ENCODE results near the gene FBXW7. TPM values are rescaled to one million over a fixed set of nuclear protein-coding genes. Genes with fewer than 3 reads are reported as not detected.

FBXW7 gene
- total and polyA plus RNA-seq, 2 of the 8 experiments (the other 6 are each of a cell fraction or from before 2014, with no cell fraction given) = 6.0 to 26.7 TPM

DNA sequence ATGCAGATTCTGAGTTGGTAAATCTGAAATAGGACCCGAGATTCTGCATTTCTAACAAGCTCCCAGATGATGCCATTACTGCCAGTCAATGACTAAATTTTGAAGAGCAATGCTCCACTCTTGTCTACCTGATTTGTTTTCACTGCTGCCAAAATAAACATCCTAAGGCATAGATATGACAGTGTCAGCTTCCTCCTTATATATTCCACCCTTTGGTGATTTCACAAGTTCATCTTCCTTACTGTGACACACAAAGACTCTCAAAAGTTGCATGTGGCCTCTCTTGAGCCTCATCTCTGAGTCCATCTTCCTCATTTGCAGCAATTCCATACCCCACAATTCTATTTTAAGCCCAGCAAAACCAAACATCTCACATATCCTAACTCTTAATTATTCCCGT, 110.9 kb downstream of the FBXW7 start:
- WGBS, 2 experiments (ENCODE audit: extremely low coverage in 1 of 2, insufficient coverage in 1 of 2, insufficient read length in 1 of 2, insufficient replicate concordance in 2 of 2, low coverage in 1 of 2, low lambda C conversion rate in 2 of 2, missing lambda C conversion rate in 1 of 2) = 43% methylated on average over 2 of the region's 2 CpGs; no CpG with 5 or more reads in 1 of the 2 experiments
- H3K23me2 ChIP-seq (ENCODE audit: low read depth, low read length) = no peaks in the 10 kb centered on the region
- H2AFZ ChIP-seq (ENCODE audit: low read length) = no peak overlapping the region
- no peaks in the 10 kb centered on the region for H3K79me1 ChIP-seq (ENCODE audit: low read depth, low read length)
- H2BK120ac ChIP-seq (replicated peaks; ENCODE audit: low read depth, low read length) = no peak overlapping the region
- H3K18ac ChIP-seq (ENCODE audit: extremely low read depth, low read length) = no peak overlapping the region
- H3K4me1 ChIP-seq (replicated peaks in 1 of 4; ENCODE audit: control insufficient read depth in 3 of 4, insufficient read depth in 4 of 4, low read length in 3 of 4) = peaks cover 0 to 9% (median 9%) of the 10 kb centered on the region in 4 experiments; a peak in 3 of 7 replicates
- ChIA-PET POLR2A (ENCODE audit: partially characterized antibody) (no interaction called here), CTCF (ENCODE audit: partially characterized antibody) (interaction anchor here (0.6 to 2.4 kb wide), 6 partner anchors 12 to 136 kb away, joined by 3 to 8 read pairs (median 4); no protein-coding TSS in a partner anchor)
- H3K56ac ChIP-seq (replicated peaks; ENCODE audit: insufficient read length, low read depth, low read length) = no peak overlapping the region
- H3K4me3 ChIP-seq (ENCODE audit: extremely low read depth in 1 of 4, insufficient read depth in 2 of 4, low read depth in 3 of 4, low read length in 4 of 4) = peak overlapping the region in 1 of 4 experiments; percentile 7; a peak in 1 of 8 replicates
- H3K14ac ChIP-seq (ENCODE audit: insufficient read length) = no peak overlapping the region
- H3K36me3 ChIP-seq (ENCODE audit: control insufficient read depth in 2 of 4, insufficient read depth in 4 of 4, low read length in 3 of 4) = no peaks in the 10 kb centered on the region
- no peaks in the 10 kb centered on the region for H4K20me1 ChIP-seq (replicated peaks in 1 of 2; ENCODE audit: control insufficient read depth in 1 of 2, insufficient read depth in 2 of 2, low read length in 2 of 2)
- H3K27me3 ChIP-seq (replicated peaks in 1 of 4; ENCODE audit: control insufficient read depth in 3 of 4, extremely low read depth in 1 of 4, insufficient read depth in 3 of 4, low read length in 3 of 4) = no peaks in the 10 kb centered on the region
- no peak overlapping the region for H3K27ac ChIP-seq (ENCODE audit: low read depth, low read length)
- no peaks in the 10 kb centered on the region for H3K9me3 ChIP-seq (ENCODE audit: insufficient read depth in 2 of 2, low read depth in 1 of 2, low read length in 1 of 2)
- H4K91ac ChIP-seq (replicated peaks; ENCODE audit: insufficient read length, low read length) = no peak overlapping the region
- peak overlapping the region; percentile 17 to 57; a peak in 3 of 4 replicates for H3K4me2 ChIP-seq (ENCODE audit: insufficient read depth in 1 of 2, low read depth in 2 of 2, low read length in 2 of 2)
- no peak overlapping the region for H3K9ac ChIP-seq (replicated peaks in 1 of 4; ENCODE audit: extremely low read depth in 1 of 4, low read depth in 3 of 4, low read length in 3 of 4)
- no peak overlapping the region for H3K4ac ChIP-seq (replicated peaks; ENCODE audit: insufficient read length, low read depth, low read length)
- FAIRE-seq (peak; percentile 28), DNase-seq (ENCODE audit: low read depth in 1 of 2, low spot score in 2 of 2) (no peak)
- H3K79me2 ChIP-seq (ENCODE audit: control insufficient read depth in 1 of 2, insufficient read depth in 2 of 2, low read length in 2 of 2) = peaks cover 0 to 32% of the 10 kb centered on the region in 2 experiments; a peak in 2 of 4 replicates
- H4K8ac ChIP-seq (ENCODE audit: extremely low read depth, insufficient read depth, low read length) = no peak overlapping the region
- H2BK15ac ChIP-seq (ENCODE audit: low read length) = no peak overlapping the region
- no peak overlapping the region for H2BK12ac ChIP-seq (ENCODE audit: low read depth, low read length)
- no peak overlapping the region for H2BK5ac ChIP-seq (ENCODE audit: low read depth, low read length)
- no peak overlapping the region for H2BK20ac ChIP-seq (ENCODE audit: low read length)
- no peak overlapping the region for H3K23ac ChIP-seq (ENCODE audit: insufficient read length)
- no peak overlapping the region for H4K5ac ChIP-seq (ENCODE audit: insufficient read length, low read depth, low read length)
- H2AK5ac ChIP-seq (ENCODE audit: low read depth, low read length) = no peak overlapping the region
- no peak for TF ChIP-seq POLR2AphosphoS5 (IDR thresholded peaks at IDR 0.05; ENCODE audit: low read depth, low read length)
- TF ChIP-seq, protein P1, sequence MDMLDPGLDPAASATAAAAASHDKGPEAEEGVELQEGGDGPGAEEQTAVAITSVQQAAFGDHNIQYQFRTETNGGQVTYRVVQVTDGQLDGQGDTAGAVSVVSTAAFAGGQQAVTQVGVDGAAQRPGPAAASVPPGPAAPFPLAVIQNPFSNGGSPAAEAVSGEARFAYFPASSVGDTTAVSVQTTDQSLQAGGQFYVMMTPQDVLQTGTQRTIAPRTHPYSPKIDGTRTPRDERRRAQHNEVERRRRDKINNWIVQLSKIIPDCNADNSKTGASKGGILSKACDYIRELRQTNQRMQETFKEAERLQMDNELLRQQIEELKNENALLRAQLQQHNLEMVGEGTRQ (IDR thresholded peaks at IDR 0.05; ENCODE audit: low read length) = no peak
- TF ChIP-seq KDM5A (IDR thresholded peaks at IDR 0.05; ENCODE audit: low read length) = no peak
- TF ChIP-seq MAFK (IDR thresholded peaks at IDR 0.05; ENCODE audit: low read depth, low read length) = no peak
- TF ChIP-seq TBP (IDR thresholded peaks at IDR 0.05; ENCODE audit: low read depth, low read length) = no peak
- TF ChIP-seq KDM1A (IDR thresholded peaks at IDR 0.05; ENCODE audit: borderline replicate concordance, low read length) = no peak
- TF ChIP-seq, protein P2, sequence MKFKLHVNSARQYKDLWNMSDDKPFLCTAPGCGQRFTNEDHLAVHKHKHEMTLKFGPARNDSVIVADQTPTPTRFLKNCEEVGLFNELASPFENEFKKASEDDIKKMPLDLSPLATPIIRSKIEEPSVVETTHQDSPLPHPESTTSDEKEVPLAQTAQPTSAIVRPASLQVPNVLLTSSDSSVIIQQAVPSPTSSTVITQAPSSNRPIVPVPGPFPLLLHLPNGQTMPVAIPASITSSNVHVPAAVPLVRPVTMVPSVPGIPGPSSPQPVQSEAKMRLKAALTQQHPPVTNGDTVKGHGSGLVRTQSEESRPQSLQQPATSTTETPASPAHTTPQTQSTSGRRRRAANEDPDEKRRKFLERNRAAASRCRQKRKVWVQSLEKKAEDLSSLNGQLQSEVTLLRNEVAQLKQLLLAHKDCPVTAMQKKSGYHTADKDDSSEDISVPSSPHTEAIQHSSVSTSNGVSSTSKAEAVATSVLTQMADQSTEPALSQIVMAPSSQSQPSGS (IDR thresholded peaks at IDR 0.05; ENCODE audit: low read length) = no peak
- no peak for TF ChIP-seq SIN3A (conservative IDR thresholded peaks at IDR 0.05 in 1 of 2, IDR thresholded peaks at IDR 0.05 in 1 of 2; ENCODE audit: low read depth in 1 of 2, low read length in 2 of 2)
- TF ChIP-seq KDM4A (IDR thresholded peaks at IDR 0.05; ENCODE audit: low read depth, low read length, severe bottlenecking) = no peak
- no peak for TF ChIP-seq RNF2 (IDR thresholded peaks at IDR 0.05; ENCODE audit: borderline replicate concordance, low read depth, low read length, missing control alignments, poor library complexity, severe bottlenecking)
